CD4-positive, alpha-beta memory T cell (primary cell): ENCODE measurements around the gene CPA1. TPM values are rescaled to one million over a fixed set of nuclear protein-coding genes. Genes with fewer than 3 reads are reported as not detected.

Source experiments
- CTCF ChIA-PET: fragments of 350-600 bp; sonication (Branson Sonifier 250); formaldehyde crosslinking; loops from one replicate; lab custom pipeline; 2021; ENCODE audit warnings: inconsistent platforms; ENCODE audit not compliant: partially characterized antibody; lab: Charles Lee
- POLR2A ChIA-PET: fragments of 350-600 bp; sonication (Branson Sonifier 250); formaldehyde crosslinking; loops from one replicate; lab custom pipeline; 2021; ENCODE audit not compliant: partially characterized antibody; lab: Charles Lee
- DNase-seq, 5 donors: peaks; one replicate each; pipeline versions ENCODE4 v3.0.0 to v3.0.0-alpha.2; 2020 to 2022; ENCODE audit warnings: mixed read lengths in 1 of 5
- H3K27ac ChIP-seq: one replicate; pipeline ENCODE4 v1.7.0; 2013; ENCODE audit warnings: low read depth, low read length
- H3K27me3 ChIP-seq: 2 replicates; pipeline ENCODE4 v1.7.0; 2013; ENCODE audit warnings: mild to moderate bottlenecking, low read length, moderate library complexity; ENCODE audit not compliant: insufficient read depth
- H3K36me3 ChIP-seq: 2 replicates; pipeline ENCODE4 v1.7.0; 2013; ENCODE audit warnings: mild to moderate bottlenecking, low read length, moderate library complexity; ENCODE audit not compliant: insufficient read depth
- H3K4me1 ChIP-seq: 2 replicates; pipeline ENCODE4 v1.7.0; 2013; ENCODE audit warnings: mild to moderate bottlenecking, low read length, moderate library complexity; ENCODE audit not compliant: insufficient read depth
- H3K4me3 ChIP-seq, 2 donors: one replicate each; pipeline ENCODE4 v1.7.0; 2013; ENCODE audit warnings: low read length in 2 of 2, mild to moderate bottlenecking in 1 of 2
- H3K9me3 ChIP-seq, 2 donors: one replicate each; pipeline ENCODE4 v1.7.0; 2013; ENCODE audit warnings: low read length in 2 of 2, control low read depth in 1 of 2; ENCODE audit not compliant: control insufficient read depth in 1 of 2
- H3K27ac Mint-ChIP-seq, 7 donors: one replicate each; pipeline ENCODE4 v1.8.0; 2020 to 2021; ENCODE audit warnings: mixed read lengths in 7 of 7, mild to moderate bottlenecking in 6 of 7, inconsistent platforms in 3 of 7, moderate library complexity in 3 of 7
- H3K27me3 Mint-ChIP-seq, 2 donors: one replicate each; pipeline ENCODE4 v1.8.0; 2020 to 2021; ENCODE audit warnings: mixed read lengths in 2 of 2
- H3K36me3 Mint-ChIP-seq, 2 donors: one replicate each; pipeline ENCODE4 v1.8.0; 2020 to 2021; ENCODE audit warnings: mixed read lengths in 2 of 2, inconsistent platforms in 1 of 2, mild to moderate bottlenecking in 1 of 2
- H3K4me1 Mint-ChIP-seq, 4 donors: one replicate each; pipeline ENCODE4 v1.8.0; 2020 to 2021; ENCODE audit warnings: mixed read lengths in 4 of 4, mild to moderate bottlenecking in 1 of 4
- H3K4me3 Mint-ChIP-seq, 8 donors: one replicate each; pipeline ENCODE4 v1.8.0; 2020 to 2021; ENCODE audit warnings: mixed read lengths in 8 of 8, mild to moderate bottlenecking in 7 of 8, moderate library complexity in 6 of 8, inconsistent platforms in 3 of 8
- H3K9me3 Mint-ChIP-seq, 8 donors: one replicate each; pipeline ENCODE4 v1.8.0; 2020 to 2021; ENCODE audit warnings: mixed read lengths in 8 of 8, mild to moderate bottlenecking in 5 of 8, inconsistent platforms in 3 of 8, moderate library complexity in 1 of 8
- intact Hi-C: fragments of 100-400 bp; cut with micrococcal nuclease; formaldehyde crosslinking; loops from one replicate; pipeline ENCODE4 v1.15.1; 2023
- polyA plus RNA-seq, 2 donors: library from polyadenylated mRNA; unstranded; fragments of 300-500 nt; fragmentation: Illumina TruSeq; gene quantifications; one replicate each; pipeline ENCODE4 v1.2.3, GENCODE V29; 2021
- total RNA-seq, 2 experiments: library from RNA; stranded (reverse); gene quantifications; one replicate each; pipeline ENCODE4 v1.2.3, GENCODE V29; 2021

The CPA1 gene
- total and polyA plus RNA-seq, 4 experiments from 2014 or later: not detected

GRCh38 chr7:130367836-130368746 is 12.2 kb upstream of the CPA1 start:
- Mint-ChIP-seq H3K4me1 (peaks cover 8 to 32% (median 10%) of the 10 kb centered on the region in 4 donors), H3K27me3 (peaks cover 0 to 2% of the 10 kb centered on the region in 2 donors), H3K9me3 (no peaks in the 10 kb centered on the region), H3K4me3 (peak overlapping the region in 7 of 8 donors; percentile 52 to 80 (median 71)), H3K36me3 (no peaks in the 10 kb centered on the region), H3K27ac (peak overlapping the region in 2 of 7 donors; percentile 78 to 86)
- intact Hi-C loops: no loop called here
- no peaks in the 10 kb centered on the region for H3K9me3 ChIP-seq
- H3K27ac ChIP-seq: peak overlapping the region; percentile 27
- H3K4me1 ChIP-seq: no peaks in the 10 kb centered on the region
- POLR2A ChIA-PET: interaction anchor here (0.6 kb wide), 1 partner anchor 1212 kb away, joined by 3 read pairs; no protein-coding TSS in a partner anchor
- H3K4me3 ChIP-seq: peak overlapping the region in 1 of 2 donors; percentile 5
- H3K36me3 ChIP-seq: no peaks in the 10 kb centered on the region
- no peak for DNase-seq
- no peaks in the 10 kb centered on the region for H3K27me3 ChIP-seq
- CTCF ChIA-PET: no interaction called here

GRCh38 chr7:130369110-130369711 is 11.1 kb upstream of the CPA1 start:
- Histone ChIP-seq H3K4me3 (no peak overlapping the region), H3K27me3 (no peaks in the 10 kb centered on the region), H3K9me3 (no peaks in the 10 kb centered on the region), H3K36me3 (no peaks in the 10 kb centered on the region), H3K27ac (no peak overlapping the region), H3K4me1 (no peaks in the 10 kb centered on the region)
- no peaks in the 10 kb centered on the region for H3K9me3 Mint-ChIP-seq
- CTCF ChIA-PET: no interaction called here
- DNase-seq: no peak
- H3K4me1 Mint-ChIP-seq: peaks cover 8 to 32% (median 10%) of the 10 kb centered on the region in 4 donors
- POLR2A ChIA-PET: no interaction called here
- H3K36me3 Mint-ChIP-seq: no peaks in the 10 kb centered on the region
- intact Hi-C loops: no loop called here
- peak overlapping the region in 7 of 8 donors; percentile 10 to 67 (median 50) for H3K4me3 Mint-ChIP-seq
- H3K27me3 Mint-ChIP-seq: peaks cover 0 to 2% of the 10 kb centered on the region in 2 donors
- peak overlapping the region in 6 of 7 donors; percentile 11 to 92 (median 61) for H3K27ac Mint-ChIP-seq

GRCh38 chr7:130369831-130370550 is 10.3 kb upstream of the CPA1 start:
- Mint-ChIP-seq H3K9me3 (no peaks in the 10 kb centered on the region), H3K36me3 (no peaks in the 10 kb centered on the region), H3K27me3 (peaks cover 0 to 2% of the 10 kb centered on the region in 2 donors), H3K4me1 (peaks cover 8 to 32% (median 10%) of the 10 kb centered on the region in 4 donors), H3K27ac (peak overlapping the region in 3 of 7 donors; percentile 11 to 92 (median 16)), H3K4me3 (peak overlapping the region in 1 of 8 donors; percentile 46)
- no peaks in the 10 kb centered on the region for H3K9me3 ChIP-seq
- H3K4me3 ChIP-seq: no peak overlapping the region
- intact Hi-C loops: no loop called here
- H3K27ac ChIP-seq: no peak overlapping the region
- H3K36me3 ChIP-seq: no peaks in the 10 kb centered on the region
- H3K4me1 ChIP-seq: no peaks in the 10 kb centered on the region
- ChIA-PET POLR2A (interaction anchor here (0.6 kb wide), 1 partner anchor 705 kb away, joined by 3 read pairs; no protein-coding TSS in a partner anchor), CTCF (interaction anchor here (0.6 kb wide), 1 partner anchor 43 kb away, joined by 3 read pairs; no protein-coding TSS in a partner anchor)
- no peak for DNase-seq
- no peaks in the 10 kb centered on the region for H3K27me3 ChIP-seq

GRCh38 chr7:130371046-130371445 is 9.2 kb upstream of the CPA1 start:
- Histone ChIP-seq H3K9me3 (no peaks in the 10 kb centered on the region), H3K27me3 (no peaks in the 10 kb centered on the region), H3K36me3 (no peaks in the 10 kb centered on the region), H3K4me3 (no peak overlapping the region), H3K27ac (no peak overlapping the region), H3K4me1 (no peaks in the 10 kb centered on the region)
- ChIA-PET POLR2A (no interaction called here), CTCF (no interaction called here)
- no peak overlapping the region for H3K27ac Mint-ChIP-seq
- H3K4me1 Mint-ChIP-seq: peaks cover 8 to 28% (median 10%) of the 10 kb centered on the region in 4 donors
- H3K9me3 Mint-ChIP-seq: peaks cover 0 to 6% (median under 1%) of the 10 kb centered on the region in 8 donors
- intact Hi-C loops: no loop called here
- DNase-seq: no peak
- H3K27me3 Mint-ChIP-seq: peaks cover 0 to 2% of the 10 kb centered on the region in 2 donors
- peaks cover 0 to under 1% of the 10 kb centered on the region in 2 donors for H3K36me3 Mint-ChIP-seq
- no peak overlapping the region for H3K4me3 Mint-ChIP-seq

- no peak for DNase-seq
- Mint-ChIP-seq H3K36me3 (peaks cover 0 to 3% of the 10 kb centered on the region in 2 donors), H3K4me1 (peaks cover 5 to 18% (median 8%) of the 10 kb centered on the region in 4 donors), H3K27me3 (peaks cover 0 to 2% of the 10 kb centered on the region in 2 donors), H3K9me3 (peaks cover 3 to 14% (median 9%) of the 10 kb centered on the region in 8 donors), H3K27ac (no peak overlapping the region), H3K4me3 (no peak overlapping the region)
- no peak overlapping the region for H3K4me3 ChIP-seq
- ChIA-PET POLR2A (no interaction called here), CTCF (no interaction called here)
- no peaks in the 10 kb centered on the region for H3K9me3 ChIP-seq
- no peaks in the 10 kb centered on the region for H3K36me3 ChIP-seq
- H3K4me1 ChIP-seq: no peaks in the 10 kb centered on the region
- no peaks in the 10 kb centered on the region for H3K27me3 ChIP-seq
- H3K27ac ChIP-seq: no peak overlapping the region
- intact Hi-C loops: no loop called here
Measured at GRCh38 chr7:130372402-130373165, 7.7 kb upstream of the CPA1 start.

GRCh38 chr7:130374507-130374906 is 5.8 kb upstream of the CPA1 start:
- Mint-ChIP-seq H3K27ac (peak overlapping the region in 1 of 7 donors; percentile 36), H3K36me3 (peaks cover 0 to 3% of the 10 kb centered on the region in 2 donors), H3K4me1 (peaks cover under 1 to 6% (median 3%) of the 10 kb centered on the region in 4 donors), H3K27me3 (peaks cover 0 to 3% of the 10 kb centered on the region in 2 donors), H3K9me3 (peaks cover 3 to 14% (median 9%) of the 10 kb centered on the region in 8 donors), H3K4me3 (no peak overlapping the region)
- Histone ChIP-seq H3K27me3 (no peaks in the 10 kb centered on the region), H3K27ac (no peak overlapping the region), H3K36me3 (no peaks in the 10 kb centered on the region), H3K9me3 (no peaks in the 10 kb centered on the region), H3K4me1 (no peaks in the 10 kb centered on the region), H3K4me3 (no peak overlapping the region)
- no peak for DNase-seq
- intact Hi-C loops: no loop called here
- POLR2A ChIA-PET: no interaction called here
- CTCF ChIA-PET: no interaction called here
